ENCODE results near the gene CDYL2. TPM values are rescaled to one million over a fixed set of nuclear protein-coding genes. Genes with fewer than 3 reads are reported as not detected.
A peak's percentile ranks its signal among the peaks of the same experiment; 100 is the strongest.

Gene CDYL2
- total RNA-seq, 1 donor from 2014 or later, result 26.5 TPM

DNA sequence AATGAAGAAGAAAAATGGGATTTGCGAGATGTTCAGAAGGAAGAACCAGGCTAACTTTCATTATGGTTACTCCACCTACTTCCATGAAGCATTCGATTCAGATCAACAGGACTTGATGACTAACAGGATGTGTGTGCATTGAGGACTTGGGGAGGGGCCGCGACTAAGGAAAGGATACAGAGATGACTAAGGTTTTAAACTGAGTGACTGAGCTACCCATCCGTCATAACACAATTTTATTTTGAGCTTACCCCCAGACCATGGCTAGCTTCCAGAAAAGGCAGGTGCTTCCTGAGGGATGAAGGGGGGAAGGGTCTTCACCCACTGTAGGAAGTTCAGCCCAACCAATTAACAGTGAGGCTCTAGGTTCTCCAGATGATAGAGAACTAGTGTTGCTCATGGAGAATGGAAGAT, 2.5 kb upstream of the CDYL2 start:
- Mint-ChIP-seq H3K36me3 (ENCODE audit: low read depth, unreplicated experiment) (peaks cover 6% of the 10 kb centered on the region), H3K4me1 (ENCODE audit: low read depth, unreplicated experiment) (peaks cover 7% of the 10 kb centered on the region), H3K27me3 (ENCODE audit: low read depth, unreplicated experiment) (no peaks in the 10 kb centered on the region), H3K4me3 (ENCODE audit: unreplicated experiment) (peak overlapping the region; percentile 30), H3K9me3 (ENCODE audit: unreplicated experiment) (no peaks in the 10 kb centered on the region), H3K27ac (ENCODE audit: unreplicated experiment) (no peak overlapping the region)
- peak overlapping the region; percentile 20 for H3K4me3 ChIP-seq (ENCODE audit: insufficient read depth, low read depth, low read length)
- FAIRE-seq (no peak), DNase-seq (ENCODE audit: low read depth) (peak; percentile 65)
- H2AFZ ChIP-seq (ENCODE audit: low read depth, low read length), result peak overlapping the region; percentile 58
- no peaks in the 10 kb centered on the region for H3K9me3 ChIP-seq (ENCODE audit: insufficient read depth, low read depth, low read length)
- H3K4me1 ChIP-seq (ENCODE audit: insufficient read depth, low read length), result peaks cover 10% of the 10 kb centered on the region
- peak overlapping the region; percentile 22 for H3K27ac ChIP-seq (ENCODE audit: low read depth, low read length)
- peak overlapping the region; percentile 75 for H3K4me2 ChIP-seq (ENCODE audit: low read length)
- H3K79me2 ChIP-seq (ENCODE audit: insufficient read depth, low read length), result peaks cover 5% of the 10 kb centered on the region
- no peaks in the 10 kb centered on the region for H3K36me3 ChIP-seq (ENCODE audit: insufficient read depth, low read length)
- no peaks in the 10 kb centered on the region for H3K27me3 ChIP-seq (ENCODE audit: insufficient read depth, low read length)
- H3K9ac ChIP-seq (ENCODE audit: low read length), result no peak overlapping the region
- H4K20me1 ChIP-seq (ENCODE audit: insufficient read depth, low read length), result no peaks in the 10 kb centered on the region
- TF ChIP-seq, protein P1, sequence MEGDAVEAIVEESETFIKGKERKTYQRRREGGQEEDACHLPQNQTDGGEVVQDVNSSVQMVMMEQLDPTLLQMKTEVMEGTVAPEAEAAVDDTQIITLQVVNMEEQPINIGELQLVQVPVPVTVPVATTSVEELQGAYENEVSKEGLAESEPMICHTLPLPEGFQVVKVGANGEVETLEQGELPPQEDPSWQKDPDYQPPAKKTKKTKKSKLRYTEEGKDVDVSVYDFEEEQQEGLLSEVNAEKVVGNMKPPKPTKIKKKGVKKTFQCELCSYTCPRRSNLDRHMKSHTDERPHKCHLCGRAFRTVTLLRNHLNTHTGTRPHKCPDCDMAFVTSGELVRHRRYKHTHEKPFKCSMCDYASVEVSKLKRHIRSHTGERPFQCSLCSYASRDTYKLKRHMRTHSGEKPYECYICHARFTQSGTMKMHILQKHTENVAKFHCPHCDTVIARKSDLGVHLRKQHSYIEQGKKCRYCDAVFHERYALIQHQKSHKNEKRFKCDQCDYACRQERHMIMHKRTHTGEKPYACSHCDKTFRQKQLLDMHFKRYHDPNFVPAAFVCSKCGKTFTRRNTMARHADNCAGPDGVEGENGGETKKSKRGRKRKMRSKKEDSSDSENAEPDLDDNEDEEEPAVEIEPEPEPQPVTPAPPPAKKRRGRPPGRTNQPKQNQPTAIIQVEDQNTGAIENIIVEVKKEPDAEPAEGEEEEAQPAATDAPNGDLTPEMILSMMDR (IDR thresholded peaks at IDR 0.05; ENCODE audit: insufficient read depth, low read depth, low read length), result no peak
- TF ChIP-seq EZH2 (IDR thresholded peaks at IDR 0.05; ENCODE audit: insufficient read depth, low read length), result no peak

DNA sequence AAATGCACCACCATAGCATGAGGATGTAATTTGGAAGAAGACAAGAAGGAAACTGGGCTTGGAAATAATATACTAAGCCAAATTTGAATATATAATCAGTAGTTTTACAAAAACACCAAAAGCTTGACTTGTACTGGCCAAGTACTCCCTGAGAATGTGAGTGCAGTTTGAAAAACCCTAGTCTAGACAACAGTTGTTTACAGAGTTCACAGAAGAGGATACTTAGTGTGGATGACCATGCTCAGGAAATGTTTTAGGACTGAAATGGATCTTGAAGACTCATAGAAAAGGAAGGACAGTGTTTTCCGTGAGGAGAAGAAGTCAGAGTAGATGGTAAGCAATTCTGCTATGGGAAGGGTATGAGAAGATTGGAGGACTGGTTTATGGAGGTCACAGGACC, 1.9 kb upstream of the CDYL2 start:
- no peaks in the 10 kb centered on the region for H3K36me3 ChIP-seq (ENCODE audit: insufficient read depth, low read length)
- no peaks in the 10 kb centered on the region for H3K9me3 Mint-ChIP-seq (ENCODE audit: unreplicated experiment)
- no peak overlapping the region for H3K27ac Mint-ChIP-seq (ENCODE audit: unreplicated experiment)
- no peaks in the 10 kb centered on the region for H3K27me3 ChIP-seq (ENCODE audit: insufficient read depth, low read length)
- H3K4me3 Mint-ChIP-seq (ENCODE audit: unreplicated experiment), result peak overlapping the region; percentile 0
- H3K36me3 Mint-ChIP-seq (ENCODE audit: low read depth, unreplicated experiment), result peaks cover 6% of the 10 kb centered on the region
- H3K4me2 ChIP-seq (ENCODE audit: low read length), result peak overlapping the region; percentile 75
- peaks cover 10% of the 10 kb centered on the region for H3K4me1 ChIP-seq (ENCODE audit: insufficient read depth, low read length)
- H3K79me2 ChIP-seq (ENCODE audit: insufficient read depth, low read length), result peaks cover 5% of the 10 kb centered on the region
- H4K20me1 ChIP-seq (ENCODE audit: insufficient read depth, low read length), result no peaks in the 10 kb centered on the region
- peak overlapping the region; percentile 58 for H2AFZ ChIP-seq (ENCODE audit: low read depth, low read length)
- H3K4me3 ChIP-seq (ENCODE audit: insufficient read depth, low read depth, low read length), result no peak overlapping the region
- H3K4me1 Mint-ChIP-seq (ENCODE audit: low read depth, unreplicated experiment), result peaks cover 7% of the 10 kb centered on the region
- peak overlapping the region; percentile 22 for H3K27ac ChIP-seq (ENCODE audit: low read depth, low read length)
- no peaks in the 10 kb centered on the region for H3K27me3 Mint-ChIP-seq (ENCODE audit: low read depth, unreplicated experiment)
- no peaks in the 10 kb centered on the region for H3K9me3 ChIP-seq (ENCODE audit: insufficient read depth, low read depth, low read length)
- TF ChIP-seq, protein P1 (IDR thresholded peaks at IDR 0.05; ENCODE audit: insufficient read depth, low read depth, low read length), result no peak
- no peak for TF ChIP-seq EZH2 (IDR thresholded peaks at IDR 0.05; ENCODE audit: insufficient read depth, low read length)
- FAIRE-seq, result no peak
- H3K9ac ChIP-seq (ENCODE audit: low read length), result no peak overlapping the region
- DNase-seq (ENCODE audit: low read depth), result no peak

DNA sequence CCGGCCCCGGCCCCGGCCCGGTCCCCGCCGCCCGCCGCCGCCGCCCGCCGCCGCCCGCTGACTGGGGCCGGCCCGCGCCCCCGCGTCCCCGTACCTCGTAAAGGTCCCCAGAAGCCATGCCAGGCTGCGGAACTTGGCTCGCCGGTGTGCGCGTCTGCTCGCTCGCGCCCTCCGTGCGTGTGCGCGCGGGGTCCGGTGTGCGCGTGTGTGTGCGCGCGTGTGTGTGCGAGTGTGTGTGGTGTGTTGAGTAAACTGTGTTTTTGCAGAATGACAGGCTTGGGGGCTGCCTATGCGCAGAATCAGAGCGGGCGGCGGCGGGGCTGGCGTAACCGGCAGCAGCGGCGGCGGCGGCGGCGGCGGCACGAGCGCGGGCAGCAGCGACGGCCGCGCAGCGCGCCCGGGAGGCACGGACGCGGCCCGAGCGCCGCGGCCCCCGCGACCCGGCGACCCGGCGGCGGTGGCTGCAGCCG, 307 bp downstream of the CDYL2 start:
- H3K27me3 ChIP-seq (ENCODE audit: insufficient read depth, low read length), result no peaks in the 10 kb centered on the region
- H2AFZ ChIP-seq (ENCODE audit: low read depth, low read length), result peak overlapping the region; percentile 72
- no peak overlapping the region for H3K27ac Mint-ChIP-seq (ENCODE audit: unreplicated experiment)
- peak overlapping the region; percentile 74 for H3K4me2 ChIP-seq (ENCODE audit: low read length)
- H3K4me3 ChIP-seq (ENCODE audit: insufficient read depth, low read depth, low read length), result peak overlapping the region; percentile 67
- TF ChIP-seq EZH2 (IDR thresholded peaks at IDR 0.05; ENCODE audit: insufficient read depth, low read length), result no peak
- TF ChIP-seq, protein P1 (IDR thresholded peaks at IDR 0.05; ENCODE audit: insufficient read depth, low read depth, low read length), result no peak
- H3K9ac ChIP-seq (ENCODE audit: low read length), result peak overlapping the region; percentile 57
- H3K4me3 Mint-ChIP-seq (ENCODE audit: unreplicated experiment), result peak overlapping the region; percentile 89
- peaks cover 7% of the 10 kb centered on the region for H3K4me1 Mint-ChIP-seq (ENCODE audit: low read depth, unreplicated experiment)
- H4K20me1 ChIP-seq (ENCODE audit: insufficient read depth, low read length), result no peaks in the 10 kb centered on the region
- H3K9me3 ChIP-seq (ENCODE audit: insufficient read depth, low read depth, low read length), result no peaks in the 10 kb centered on the region
- no peak for FAIRE-seq
- no peaks in the 10 kb centered on the region for H3K9me3 Mint-ChIP-seq (ENCODE audit: unreplicated experiment)
- peaks cover 5% of the 10 kb centered on the region for H3K79me2 ChIP-seq (ENCODE audit: insufficient read depth, low read length)
- no peaks in the 10 kb centered on the region for H3K36me3 ChIP-seq (ENCODE audit: insufficient read depth, low read length)
- DNase-seq (ENCODE audit: low read depth), result peak; percentile 59
- H3K4me1 ChIP-seq (ENCODE audit: insufficient read depth, low read length), result peaks cover 10% of the 10 kb centered on the region
- peaks cover 6% of the 10 kb centered on the region for H3K36me3 Mint-ChIP-seq (ENCODE audit: low read depth, unreplicated experiment)
- H3K27ac ChIP-seq (ENCODE audit: low read depth, low read length), result no peak overlapping the region
- no peaks in the 10 kb centered on the region for H3K27me3 Mint-ChIP-seq (ENCODE audit: low read depth, unreplicated experiment)
